H9 (cell line): ENCODE results near the gene ACOT7. TPM values are rescaled to one million over a fixed set of nuclear protein-coding genes. Genes with fewer than 3 reads are reported as not detected.

Experiments used
- DNase-seq: peaks from one replicate; pipeline ENCODE4 v3.0.0-alpha.2; 2017
- H2AFZ ChIP-seq: one replicate; pipeline ENCODE4 v1.6.1; 2013; ENCODE audit warnings: mild to moderate bottlenecking, low read length, control low read depth, moderate library complexity
- H2AK5ac ChIP-seq: 2 replicates; pipeline ENCODE4 v1.6.1; 2013; ENCODE audit warnings: low read length, control low read depth, mixed read lengths; ENCODE audit not compliant: insufficient read length
- H2BK120ac ChIP-seq: one replicate; pipeline ENCODE4 v1.6.1; 2013; ENCODE audit warnings: low read depth, mild to moderate bottlenecking, low read length, control low read depth, inconsistent platforms; ENCODE audit not compliant: poor library complexity, severe bottlenecking
- H2BK12ac ChIP-seq: 2 replicates; pipeline ENCODE4 v1.6.1; 2013; ENCODE audit warnings: low read length, control low read depth, mixed read lengths, low read depth; ENCODE audit not compliant: insufficient read length
- H2BK15ac ChIP-seq: 2 replicates; pipeline ENCODE4 v1.6.1; 2013; ENCODE audit warnings: low read depth, low read length, control low read depth
- H2BK20ac ChIP-seq: one replicate; pipeline ENCODE4 v1.6.1; 2013; ENCODE audit warnings: low read depth, mild to moderate bottlenecking, low read length, control low read depth, inconsistent platforms; ENCODE audit not compliant: poor library complexity, severe bottlenecking
- H2BK5ac ChIP-seq: 2 replicates; pipeline ENCODE4 v1.6.1; 2013; ENCODE audit warnings: low read length, control low read depth, mixed read lengths; ENCODE audit not compliant: insufficient read length
- H3K14ac ChIP-seq: 2 replicates; pipeline ENCODE4 v1.6.1; 2013; ENCODE audit warnings: low read length, control low read depth; ENCODE audit not compliant: insufficient read depth
- H3K18ac ChIP-seq: 2 replicates; pipeline ENCODE4 v1.6.1; 2013; ENCODE audit warnings: low read depth, mild to moderate bottlenecking, mixed read lengths, low read length, control low read depth; ENCODE audit not compliant: insufficient read length
- H3K23ac ChIP-seq: 2 replicates; pipeline ENCODE4 v1.6.1; 2013; ENCODE audit warnings: low read length, control low read depth, mixed read lengths, low read depth; ENCODE audit not compliant: insufficient read length
- H3K23me2 ChIP-seq: 2 replicates; pipeline ENCODE4 v1.6.1; 2013; ENCODE audit warnings: low read depth, mild to moderate bottlenecking, mixed read lengths, low read length, control low read depth; ENCODE audit not compliant: insufficient read length, poor library complexity, severe bottlenecking
- H3K27ac ChIP-seq: 2 replicates; pipeline ENCODE4 v1.5.1; 2013; ENCODE audit warnings: low read length, control low read depth, mixed read lengths, low read depth; ENCODE audit not compliant: insufficient read length
- H3K27me3 ChIP-seq: 2 replicates; pipeline ENCODE4 v1.6.1; 2013; ENCODE audit warnings: low read length, control low read depth, inconsistent platforms; ENCODE audit not compliant: insufficient read depth
- H3K4ac ChIP-seq: 2 replicates; pipeline ENCODE4 v1.6.1; 2013; ENCODE audit warnings: low read depth, mild to moderate bottlenecking, control low read depth, inconsistent platforms, low read length, moderate library complexity
- H3K4me1 ChIP-seq: 2 replicates; pipeline ENCODE4 v1.6.1; 2013; ENCODE audit warnings: low read length, control low read depth, inconsistent platforms; ENCODE audit not compliant: insufficient read depth
- H3K4me2 ChIP-seq: 2 replicates; pipeline ENCODE4 v1.6.1; 2013; ENCODE audit warnings: low read length, control low read depth, mixed read lengths; ENCODE audit not compliant: insufficient read length, insufficient read depth
- H3K56ac ChIP-seq: 2 replicates; pipeline ENCODE4 v1.6.1; 2013; ENCODE audit warnings: low read depth, mild to moderate bottlenecking, mixed read lengths, low read length, control low read depth; ENCODE audit not compliant: insufficient read length
- H3K79me1 ChIP-seq: 2 replicates; pipeline ENCODE4 v1.6.1; 2013; ENCODE audit warnings: low read depth, mild to moderate bottlenecking, moderate library complexity, low read length, control low read depth, inconsistent platforms; ENCODE audit not compliant: insufficient read depth, poor library complexity, severe bottlenecking
- H3K79me2 ChIP-seq: 2 replicates; pipeline ENCODE4 v1.6.1; 2013; ENCODE audit warnings: low read length, control low read depth, inconsistent platforms; ENCODE audit not compliant: insufficient read depth
- H3K9ac ChIP-seq: 2 replicates; pipeline ENCODE4 v1.6.1; 2013; ENCODE audit warnings: low read length, control low read depth, mixed read lengths; ENCODE audit not compliant: insufficient read length; ENCODE audit errors: extremely low read depth
- H3K9me3 ChIP-seq: one replicate; pipeline ENCODE4 v1.6.1; 2013; ENCODE audit warnings: low read depth, low read length, inconsistent platforms; ENCODE audit not compliant: control insufficient read depth
- H3T11ph ChIP-seq: one replicate; pipeline ENCODE4 v1.6.1; 2013; ENCODE audit warnings: mild to moderate bottlenecking, low read length, control low read depth, inconsistent platforms
- H4K20me1 ChIP-seq: one replicate; pipeline ENCODE4 v1.6.1; 2013; ENCODE audit not compliant: control insufficient read depth, insufficient read length, insufficient read depth
- H4K5ac ChIP-seq: 2 replicates; pipeline ENCODE4 v1.6.1; 2013; ENCODE audit warnings: low read depth, mild to moderate bottlenecking, mixed read lengths, low read length, control low read depth; ENCODE audit not compliant: insufficient read length
- H4K8ac ChIP-seq: replicated peaks from 2 replicates; pipeline ENCODE4 v1.6.1; 2013; ENCODE audit warnings: low read length, control low read depth, mixed read lengths, low read depth; ENCODE audit not compliant: insufficient read length
- H4K91ac ChIP-seq: 2 replicates; pipeline ENCODE4 v1.6.1; 2013; ENCODE audit warnings: low read depth, mild to moderate bottlenecking, moderate library complexity, mixed read lengths, low read length, control low read depth; ENCODE audit not compliant: insufficient read length
- H3K27ac Mint-ChIP-seq, 3 experiments: 2 replicates in 2 of 3; 3 replicates in 1 of 3; pipeline ENCODE4 v1.8.0; 2020 to 2021; ENCODE audit warnings: mixed read lengths in 3 of 3, mild to moderate bottlenecking in 1 of 3, moderate library complexity in 1 of 3
- H3K27me3 Mint-ChIP-seq: 2 replicates; pipeline ENCODE4 v1.8.0; 2021; ENCODE audit warnings: low read depth, mild to moderate bottlenecking, moderate library complexity, mixed read lengths
- H3K36me3 Mint-ChIP-seq, 3 experiments: 2 replicates in 2 of 3; 3 replicates in 1 of 3; pipeline ENCODE4 v1.8.0; 2020 to 2021; ENCODE audit warnings: low read depth in 3 of 3, mixed read lengths in 3 of 3; ENCODE audit not compliant: insufficient read depth in 1 of 3
- H3K4me1 Mint-ChIP-seq, 2 experiments: 2 replicates each; pipeline ENCODE4 v1.8.0; 2020; ENCODE audit warnings: mixed read lengths in 2 of 2
- H3K4me3 Mint-ChIP-seq, 2 experiments: 2 replicates in 1 of 2; 3 replicates in 1 of 2; pipeline ENCODE4 v1.8.0; 2020 to 2021; ENCODE audit warnings: mild to moderate bottlenecking in 2 of 2, mixed read lengths in 2 of 2, moderate library complexity in 1 of 2
- H3K9me3 Mint-ChIP-seq, 2 experiments: 2 replicates in 1 of 2; 3 replicates in 1 of 2; pipeline ENCODE4 v1.8.0; 2020; ENCODE audit warnings: mild to moderate bottlenecking in 2 of 2, mixed read lengths in 2 of 2, moderate library complexity in 1 of 2
- CTCF ChIP-seq: fragments of 200-600 bp; sonication (generic); conservative IDR thresholded peaks from 3 replicates; pipeline ENCODE4 v1.8.0; 2021; ENCODE audit warnings: antibody characterized with exemption, mild to moderate bottlenecking
- WGBS: extraction: QIAGEN DNeasy Blood & Tissue Kit; methylation state at CpG from one replicate; pipeline ENCODE4 v1.1.7; 2013; ENCODE audit warnings: missing lambda C conversion rate, low lambda C conversion rate, mixed read lengths; ENCODE audit not compliant: insufficient read length; ENCODE audit errors: extremely low coverage; 5-methylcytosine and 5-hydroxymethylcytosine counted together
- total RNA-seq: library from RNA; stranded (reverse); gene quantifications from 2 replicates; pipeline ENCODE4 v1.2.1, GENCODE V29; 2021

ACOT7 gene
- total RNA-seq, 1 experiment from 2014 or later = 87.4 TPM

- H4K5ac ChIP-seq = no peak overlapping the region
- no peak overlapping the region for H3K4me2 ChIP-seq
- H3T11ph ChIP-seq = no peak overlapping the region
- H2AFZ ChIP-seq = no peak overlapping the region
- H3K27me3 ChIP-seq = no peaks in the 10 kb centered on the region
- no peak overlapping the region for H2BK5ac ChIP-seq
- H2BK20ac ChIP-seq = no peak overlapping the region
- no peak overlapping the region for H4K8ac ChIP-seq
- no peak for DNase-seq
- no peak overlapping the region for H3K14ac ChIP-seq
- H3K27ac ChIP-seq = no peak overlapping the region
- H3K36me3 Mint-ChIP-seq = peaks cover 49 to 56% (median 50%) of the 10 kb centered on the region in 3 experiments
- H3K4me1 Mint-ChIP-seq = no peaks in the 10 kb centered on the region
- TF ChIP-seq CTCF = no peak
- no peak overlapping the region for H3K23ac ChIP-seq
- H3K27me3 Mint-ChIP-seq = no peaks in the 10 kb centered on the region
- no peak overlapping the region for H3K18ac ChIP-seq
- no CpG with 5 or more reads among the region's 15 CpGs for WGBS
- H3K9me3 Mint-ChIP-seq = peaks cover 25 to 28% of the 10 kb centered on the region in 2 experiments
- H3K27ac Mint-ChIP-seq = peak overlapping the region in 1 of 3 experiments; percentile 57; a peak in 1 of 7 replicates
- no peaks in the 10 kb centered on the region for H3K23me2 ChIP-seq
- H3K9me3 ChIP-seq = no peaks in the 10 kb centered on the region
- no peak overlapping the region for H3K56ac ChIP-seq
- H4K91ac ChIP-seq = no peak overlapping the region
- no peak overlapping the region for H3K4ac ChIP-seq
- no peak overlapping the region for H2BK12ac ChIP-seq
- H3K9ac ChIP-seq = no peak overlapping the region
- H2BK15ac ChIP-seq = no peak overlapping the region
- H3K4me3 Mint-ChIP-seq = no peak overlapping the region
- H4K20me1 ChIP-seq = no peaks in the 10 kb centered on the region
- no peaks in the 10 kb centered on the region for H3K79me1 ChIP-seq
- H2AK5ac ChIP-seq = no peak overlapping the region
- no peaks in the 10 kb centered on the region for H3K79me2 ChIP-seq
- H2BK120ac ChIP-seq = no peak overlapping the region
- H3K4me1 ChIP-seq = no peaks in the 10 kb centered on the region
These were observed 86.5 kb downstream of the ACOT7 start for GRCh38 chr1:6307099-6307498.
